Activated B cell treated with CpG ODN at 0.5 μM for 24 hours (primary cell): ENCODE results near the gene SULT1A3. TPM values are rescaled to one million over a fixed set of nuclear protein-coding genes. Genes with fewer than 3 reads are reported as not detected.
"Not testable (repeated sequence)": the region's sequence is repeated elsewhere in the genome, so short reads cannot be mapped to it uniquely, and the experiment has no call there.

ENCODE experiments used
- ATAC-seq: fragments of 200-7000 bp; cut with Tn5 transposase; one replicate; pipeline ENCODE4 v1.10.0; 2021; ENCODE audit warnings: low read depth, mild to moderate bottlenecking, moderate library complexity
- CTCF ChIA-PET: fragments of 350-600 bp; sonication (Branson Sonifier 250); formaldehyde crosslinking; loops from one replicate; lab custom pipeline; 2021; ENCODE audit warnings: antibody characterized with exemption; lab: Charles Lee
- POLR2A ChIA-PET: fragments of 350-600 bp; sonication (Branson Sonifier 250); formaldehyde crosslinking; loops from one replicate; lab custom pipeline; 2021; ENCODE audit warnings: antibody characterized with exemption; lab: Charles Lee
- DNase-seq: peaks from one replicate; pipeline ENCODE4 v3.0.0; 2022
- H3K27ac Mint-ChIP-seq: one replicate; pipeline ENCODE4 v1.8.0; 2020; ENCODE audit warnings: mixed read lengths
- H3K27me3 Mint-ChIP-seq: one replicate; pipeline ENCODE4 v1.8.0; 2021; ENCODE audit warnings: mixed read lengths
- H3K36me3 Mint-ChIP-seq: one replicate; pipeline ENCODE4 v1.8.0; 2021; ENCODE audit warnings: low read depth, mixed read lengths
- H3K4me1 Mint-ChIP-seq: one replicate; pipeline ENCODE4 v1.8.0; 2021; ENCODE audit warnings: mixed read lengths
- H3K4me3 Mint-ChIP-seq: one replicate; pipeline ENCODE4 v1.8.0; 2020; ENCODE audit warnings: mild to moderate bottlenecking, mixed read lengths
- H3K9me3 Mint-ChIP-seq: one replicate; pipeline ENCODE4 v1.8.0; 2020; ENCODE audit warnings: mixed read lengths
- intact Hi-C: fragments of 100-400 bp; cut with micrococcal nuclease; formaldehyde crosslinking; loops from one replicate; pipeline ENCODE4 v1.15.1; 2024
- total RNA-seq: library from RNA; stranded (reverse); gene quantifications from 2 replicates; pipeline ENCODE4 v1.2.3, GENCODE V29; 2022

SULT1A3 gene
- total RNA-seq, 1 donor from 2014 or later = 23.3 TPM

- POLR2A ChIA-PET, H3K4me1 Mint-ChIP-seq, H3K27me3 Mint-ChIP-seq, CTCF ChIA-PET, H3K9me3 Mint-ChIP-seq, intact Hi-C loops, H3K4me3 Mint-ChIP-seq, H3K36me3 Mint-ChIP-seq, DNase-seq, H3K27ac Mint-ChIP-seq: not testable (repeated sequence)
- ATAC-seq = peak; percentile 13
These were observed 7.2 kb downstream of the SULT1A3 start for GRCh38 chr16:30206252-30206651.

DNA sequence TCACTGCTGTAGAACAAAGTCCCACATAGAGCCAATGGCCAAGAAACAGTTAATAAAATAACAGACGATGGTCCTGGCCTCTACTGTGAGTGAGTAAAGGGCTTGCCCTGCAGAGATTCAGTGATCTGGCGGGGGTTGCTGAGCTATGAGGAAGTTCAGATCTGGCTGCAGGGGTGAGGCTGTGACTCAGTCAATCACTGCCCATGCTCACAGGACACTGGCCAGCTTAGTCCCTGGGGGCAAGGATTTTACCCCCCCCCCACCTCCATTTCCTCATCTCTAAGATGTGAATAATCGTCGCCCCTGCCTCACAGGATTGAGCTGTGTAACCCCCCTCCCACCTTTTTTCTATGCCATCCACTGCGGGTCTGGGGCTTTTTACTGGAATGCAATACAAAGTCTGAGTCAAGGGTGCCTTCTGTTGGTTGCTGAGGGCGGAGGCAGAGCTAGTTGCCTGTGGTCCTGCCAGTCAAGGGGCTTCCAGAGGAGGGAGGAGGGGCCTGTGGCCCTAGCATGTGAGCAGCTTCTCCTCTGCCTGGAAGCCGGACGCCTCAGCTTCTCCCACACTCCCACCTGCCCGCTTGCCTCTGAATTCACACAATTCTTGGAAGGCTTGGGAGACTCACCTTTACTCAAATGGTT, 8.1 kb downstream of the SULT1A3 start:
- H3K27ac Mint-ChIP-seq, H3K4me1 Mint-ChIP-seq, H3K9me3 Mint-ChIP-seq, intact Hi-C loops, H3K27me3 Mint-ChIP-seq, H3K36me3 Mint-ChIP-seq, POLR2A ChIA-PET, CTCF ChIA-PET, H3K4me3 Mint-ChIP-seq: not testable (repeated sequence)
- DNase-seq = peak; percentile 15
- peak; percentile 68 for ATAC-seq

DNA sequence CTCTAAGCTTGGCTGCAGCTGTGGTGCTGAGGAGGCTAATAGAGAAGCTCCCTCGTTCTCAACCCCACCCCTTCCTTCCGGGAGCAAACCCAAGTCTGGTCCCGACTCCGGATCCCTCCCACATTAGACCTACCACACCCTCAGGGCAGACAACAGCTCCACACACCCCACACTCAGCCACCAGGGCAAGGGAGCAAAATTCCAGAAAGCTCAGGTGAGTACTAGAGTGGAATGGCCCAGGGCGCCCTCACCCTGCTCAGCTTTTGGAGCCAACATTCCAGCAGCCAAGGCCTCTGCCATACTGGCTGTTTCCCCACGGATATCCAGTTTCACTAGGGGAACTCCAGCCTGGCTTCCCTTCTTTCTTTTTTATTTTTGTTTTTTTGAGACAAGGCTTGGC, 10.0 kb downstream of the SULT1A3 start:
- H3K27me3 Mint-ChIP-seq, H3K9me3 Mint-ChIP-seq, H3K36me3 Mint-ChIP-seq, CTCF ChIA-PET, H3K4me1 Mint-ChIP-seq, H3K27ac Mint-ChIP-seq, POLR2A ChIA-PET, DNase-seq, H3K4me3 Mint-ChIP-seq, intact Hi-C loops, ATAC-seq: not testable (repeated sequence)

- H3K36me3 Mint-ChIP-seq, H3K27ac Mint-ChIP-seq, H3K27me3 Mint-ChIP-seq, CTCF ChIA-PET, ATAC-seq, intact Hi-C loops, DNase-seq, POLR2A ChIA-PET, H3K9me3 Mint-ChIP-seq, H3K4me1 Mint-ChIP-seq, H3K4me3 Mint-ChIP-seq: not testable (repeated sequence)
These were observed 12.4 kb downstream of the SULT1A3 start for GRCh38 chr16:30211414-30211813.

DNA sequence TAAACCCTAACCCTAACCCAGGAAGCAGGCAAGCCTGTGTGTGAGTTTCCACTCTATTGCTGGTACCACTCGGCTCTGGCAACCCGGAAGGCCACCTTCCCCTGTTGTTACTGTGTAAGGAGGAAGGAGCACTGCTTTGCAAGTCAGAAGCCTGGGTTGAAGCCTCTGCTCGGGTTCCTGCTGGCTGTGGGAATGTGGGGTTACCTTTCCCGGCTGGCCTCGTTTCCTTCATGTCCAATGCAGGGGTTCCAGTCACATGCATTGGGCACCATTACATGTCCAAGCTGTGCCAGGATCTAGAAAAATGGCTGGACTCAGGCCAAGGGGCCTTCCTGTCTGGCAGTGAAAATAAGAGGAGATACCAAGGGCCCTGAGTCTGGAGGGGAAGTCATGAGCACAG, 18.0 kb downstream of the SULT1A3 start:
- H3K4me3 Mint-ChIP-seq, H3K27ac Mint-ChIP-seq, CTCF ChIA-PET, H3K36me3 Mint-ChIP-seq, H3K9me3 Mint-ChIP-seq, intact Hi-C loops, H3K27me3 Mint-ChIP-seq, H3K4me1 Mint-ChIP-seq, ATAC-seq, POLR2A ChIA-PET: not testable (repeated sequence)
- DNase-seq = peak; percentile 13

DNA sequence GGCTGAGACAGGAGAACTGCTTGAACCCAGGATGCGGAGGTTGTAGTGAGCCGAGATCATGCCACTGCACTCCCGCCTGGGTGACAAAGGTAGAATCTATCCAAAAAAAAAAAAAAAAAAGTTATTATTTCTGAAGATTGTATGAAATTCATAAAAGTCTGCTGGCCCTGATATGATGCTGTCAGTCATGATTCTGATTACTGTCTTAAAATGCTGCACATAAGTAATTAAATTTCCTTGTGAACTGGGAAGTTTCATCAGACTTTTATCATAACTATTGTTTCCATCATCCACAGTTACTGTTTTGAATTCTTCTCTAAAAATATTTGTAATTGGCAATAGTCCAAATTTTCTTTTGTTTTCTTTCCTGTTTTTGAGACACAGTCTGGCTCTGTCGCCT, 49.3 kb downstream of the SULT1A3 start, which contains the start of gene NPIPB13:
NPIPB13 (minus strand) TSS at position 101 of the 400 bp plus-strand sequence. CDS start 2,906 bp downstream, outside the sequence.
- CTCF ChIA-PET, H3K9me3 Mint-ChIP-seq, H3K27me3 Mint-ChIP-seq, POLR2A ChIA-PET, H3K27ac Mint-ChIP-seq, H3K4me3 Mint-ChIP-seq, DNase-seq, H3K36me3 Mint-ChIP-seq, intact Hi-C loops, H3K4me1 Mint-ChIP-seq, ATAC-seq: not testable (repeated sequence)

Other genes with a start within 250 kb of the SULT1A3 start
- 50.3 and 50.8 TPM in 2 replicates for gene TMEM219, start 237.2 kb upstream of the SULT1A3 start, total RNA-seq
- gene TAOK2, start 225.4 kb upstream of the SULT1A3 start, total RNA-seq = 30.5 and 36.1 TPM in 2 replicates
- 10.5 and 14.2 TPM in 2 replicates for gene HIRIP3, start 203.6 kb upstream of the SULT1A3 start, total RNA-seq
- gene INO80E, start 203.0 kb upstream of the SULT1A3 start, total RNA-seq = 83.5 and 93.6 TPM in 2 replicates
- gene DOC2A, start 188.2 kb upstream of the SULT1A3 start, total RNA-seq = not detected in 2 replicates
- gene C16orf92, start 176.1 kb upstream of the SULT1A3 start, total RNA-seq = not detected in 2 replicates
- gene TLCD3B, start 168.0 kb upstream of the SULT1A3 start, total RNA-seq = not detected in 2 replicates
- 611 and 613 TPM in 2 replicates for gene ALDOA, start 133.5 kb upstream of the SULT1A3 start, total RNA-seq
- gene PPP4C, start 123.3 kb upstream of the SULT1A3 start, total RNA-seq = 124 and 131 TPM in 2 replicates
- 2.3 TPM in 2 replicates for gene TBX6, start 107.3 kb upstream of the SULT1A3 start, total RNA-seq
- gene YPEL3, start 103.0 kb upstream of the SULT1A3 start, total RNA-seq = 75.8 and 77.8 TPM in 2 replicates
- 4.9 and 6.1 TPM in 2 replicates for gene GDPD3, start 85.7 kb upstream of the SULT1A3 start, total RNA-seq
- 37.2 and 45.6 TPM in 2 replicates for gene MAPK3, start 76.0 kb upstream of the SULT1A3 start, total RNA-seq
- 1,030 and 1,060 TPM in 2 replicates for gene CORO1A, start 15.7 kb upstream of the SULT1A3 start, total RNA-seq
- gene BOLA2B, start 5.6 kb upstream of the SULT1A3 start, total RNA-seq = 145 and 174 TPM in 2 replicates
- gene SLX1A, start 5.4 kb upstream of the SULT1A3 start, total RNA-seq = 54.2 and 77.0 TPM in 2 replicates
- 42.9 and 48.1 TPM in 2 replicates for gene NPIPB13, start 49.2 kb downstream of the SULT1A3 start, total RNA-seq
- gene CD2BP2, start 156.1 kb downstream of the SULT1A3 start, total RNA-seq = 87.8 and 88.0 TPM in 2 replicates
- gene TBC1D10B, start 171.2 kb downstream of the SULT1A3 start, total RNA-seq = 46.3 and 50.2 TPM in 2 replicates
- gene MYL11, start 175.5 kb downstream of the SULT1A3 start, total RNA-seq = not detected in 2 replicates
- 192 and 199 TPM in 2 replicates for gene SEPTIN1, start 183.3 kb downstream of the SULT1A3 start, total RNA-seq
- 11.7 and 13.0 TPM in 2 replicates for gene ZNF48, start 196.2 kb downstream of the SULT1A3 start, total RNA-seq
- gene ZNF771, start 208.4 kb downstream of the SULT1A3 start, total RNA-seq = 4.4 and 5.2 TPM in 2 replicates
- 66.7 and 81.5 TPM in 2 replicates for gene DCTPP1, start 230.8 kb downstream of the SULT1A3 start, total RNA-seq
- 79.1 and 80.0 TPM in 2 replicates for gene SEPHS2, start 246.6 kb downstream of the SULT1A3 start, total RNA-seq